ENCODE results near the gene LAMC1. TPM values are rescaled to one million over a fixed set of nuclear protein-coding genes. Genes with fewer than 3 reads are reported as not detected.
A peak's percentile ranks its signal among the peaks of the same experiment; 100 is the strongest.

The LAMC1 gene
- polyA plus RNA-seq, 1 donor (not counting 4 experiments of a cell fraction or from before 2014, with no cell fraction given) = 66.6 TPM

- FAIRE-seq = no peak
- Histone ChIP-seq H3K27me3 (ENCODE audit: control insufficient read depth, extremely low read depth, insufficient read depth, low read length) (no peaks in the 10 kb centered on the region), H3K4me2 (ENCODE audit: control insufficient read depth, extremely low read depth, insufficient read depth, low read depth, low read length) (no peak overlapping the region), H2AFZ (ENCODE audit: control insufficient read depth, low read length) (no peak overlapping the region), H3K79me2 (ENCODE audit: control insufficient read depth, insufficient read depth, low read length) (no peaks in the 10 kb centered on the region), H3K27ac (ENCODE audit: control insufficient read depth, insufficient read depth, low read length) (peak overlapping the region; percentile 73), H3K4me3 (ENCODE audit: control insufficient read depth in 2 of 3, extremely low read depth in 1 of 3, insufficient read depth in 2 of 3, low read depth in 1 of 3, low read length in 3 of 3) (no peak overlapping the region), H3K9me3 (ENCODE audit: control insufficient read depth, low read depth, low read length) (no peaks in the 10 kb centered on the region), H3K4me1 (ENCODE audit: control insufficient read depth, extremely low read depth, insufficient read depth, low read length) (peaks cover 27% of the 10 kb centered on the region), H3K9ac (ENCODE audit: control insufficient read depth, extremely low read depth, insufficient read depth, low read length) (no peak overlapping the region), H4K20me1 (ENCODE audit: control insufficient read depth, extremely low read depth, insufficient read depth, low read length) (no peaks in the 10 kb centered on the region), H3K36me3 (ENCODE audit: control insufficient read depth in 2 of 2, extremely low read depth in 1 of 2, insufficient read depth in 2 of 2, low read length in 2 of 2) (no peaks in the 10 kb centered on the region), H3K9me1 (ENCODE audit: control insufficient read depth, extremely low read depth, insufficient read depth, low read length) (no peaks in the 10 kb centered on the region)
- TF ChIP-seq CTCF (optimal IDR thresholded peaks at IDR 0.05 in 1 of 3, IDR thresholded peaks at IDR 0.05 in 1 of 3, conservative IDR thresholded peaks at IDR 0.05 in 1 of 3; ENCODE audit: extremely low read depth in 1 of 3, insufficient read depth in 2 of 3, low read length in 3 of 3) (no peak), EZH2 (IDR thresholded peaks at IDR 0.05; ENCODE audit: low read length) (no peak)
- dilution Hi-C loops (cut with MboI; ENCODE audit: extremely low pct_ligation_motif_present, low sequenced_read_pairs) = no loop called here
- no peak for DNase-seq (ENCODE audit: low read depth, low spot score)
Observed at GRCh38 chr1:183150445-183150844, 127.2 kb downstream of the LAMC1 start.

GRCh38 chr1:183152180-183152579, 129.0 kb downstream of the LAMC1 start:
- Histone ChIP-seq H3K27me3 (ENCODE audit: control insufficient read depth, extremely low read depth, insufficient read depth, low read length) (no peaks in the 10 kb centered on the region), H4K20me1 (ENCODE audit: control insufficient read depth, extremely low read depth, insufficient read depth, low read length) (no peaks in the 10 kb centered on the region), H3K79me2 (ENCODE audit: control insufficient read depth, insufficient read depth, low read length) (no peaks in the 10 kb centered on the region), H3K4me1 (ENCODE audit: control insufficient read depth, extremely low read depth, insufficient read depth, low read length) (peaks cover 27% of the 10 kb centered on the region), H2AFZ (ENCODE audit: control insufficient read depth, low read length) (no peak overlapping the region), H3K4me3 (ENCODE audit: control insufficient read depth in 2 of 3, extremely low read depth in 1 of 3, insufficient read depth in 2 of 3, low read depth in 1 of 3, low read length in 3 of 3) (no peak overlapping the region), H3K36me3 (ENCODE audit: control insufficient read depth in 2 of 2, extremely low read depth in 1 of 2, insufficient read depth in 2 of 2, low read length in 2 of 2) (no peaks in the 10 kb centered on the region), H3K9me1 (ENCODE audit: control insufficient read depth, extremely low read depth, insufficient read depth, low read length) (no peaks in the 10 kb centered on the region), H3K9ac (ENCODE audit: control insufficient read depth, extremely low read depth, insufficient read depth, low read length) (no peak overlapping the region), H3K4me2 (ENCODE audit: control insufficient read depth, extremely low read depth, insufficient read depth, low read depth, low read length) (no peak overlapping the region), H3K9me3 (ENCODE audit: control insufficient read depth, low read depth, low read length) (no peaks in the 10 kb centered on the region), H3K27ac (ENCODE audit: control insufficient read depth, insufficient read depth, low read length) (no peak overlapping the region)
- dilution Hi-C loops (cut with MboI; ENCODE audit: extremely low pct_ligation_motif_present, low sequenced_read_pairs) = no loop called here
- no peak for DNase-seq (ENCODE audit: low read depth, low spot score)
- TF ChIP-seq CTCF (optimal IDR thresholded peaks at IDR 0.05 in 1 of 3, IDR thresholded peaks at IDR 0.05 in 1 of 3, conservative IDR thresholded peaks at IDR 0.05 in 1 of 3; ENCODE audit: extremely low read depth in 1 of 3, insufficient read depth in 2 of 3, low read length in 3 of 3) (no peak), EZH2 (IDR thresholded peaks at IDR 0.05; ENCODE audit: low read length) (no peak)
- FAIRE-seq = no peak

Measured in keratinocyte (primary cell).